ENCODE measurements around the gene BRWD1. TPM values are rescaled to one million over a fixed set of nuclear protein-coding genes. Genes with fewer than 3 reads are reported as not detected.

Gene BRWD1
- total and polyA plus RNA-seq, 12 donors = 8.5 to 38.8 (median 34.1) TPM

GRCh38 chr21:39348040-39348354 is 34.6 kb upstream of the BRWD1 start:
- H3K27ac ChIP-seq = peak overlapping the region; percentile 83 to 99 (median 93)
- peaks cover 0 to 40% (median 15%) of the 10 kb centered on the region in 9 donors for H3K36me3 ChIP-seq
- WGBS, 2 donors = 1 to 2% methylated on average over 11 of the region's 11 CpGs
- TF ChIP-seq CTCF (IDR thresholded peaks at IDR 0.05) = no peak
- peak overlapping the region; percentile 53 to 90 (median 80) for H3K4me3 ChIP-seq
- H3K27me3 ChIP-seq = no peaks in the 10 kb centered on the region
- peaks cover 2 to 44% (median 32%) of the 10 kb centered on the region in 9 donors for H3K4me1 ChIP-seq
- peaks cover 0 to under 1% (median 0%) of the 10 kb centered on the region in 11 donors for H3K9me3 ChIP-seq
- intact Hi-C loops (cut with DNase I) = loop anchor here in 8 of 10 donors (2.0 to 5.0 kb wide), 7 partner anchors 33 to 41 kb away; partner anchors contain the start of gene BRWD1 (in 4 of the 8)
- ATAC-seq (peak in 1 of 8 donors; percentile 15), DNase-seq (no peak)

GRCh38 chr21:39347537-39347936 is 34.1 kb upstream of the BRWD1 start:
- H3K27me3 ChIP-seq = no peaks in the 10 kb centered on the region
- no peak for ATAC-seq

GRCh38 chr21:39346671-39347331 is 33.4 kb upstream of the BRWD1 start:
- Histone ChIP-seq H3K36me3 (peaks cover 0 to 51% (median 20%) of the 10 kb centered on the region in 9 donors), H3K27me3 (no peaks in the 10 kb centered on the region), H3K4me1 (peaks cover 2 to 44% (median 32%) of the 10 kb centered on the region in 9 donors), H3K27ac (peak overlapping the region in 4 of 10 donors; percentile 1 to 97 (median 50)), H3K9me3 (no peaks in the 10 kb centered on the region), H3K4me3 (peak overlapping the region in 5 of 10 donors; percentile 64 to 88 (median 79))
- WGBS, 2 donors = 42 to 50% methylated on average over 7 of the region's 7 CpGs
- intact Hi-C loops (cut with DNase I) = loop anchor here in 5 of 10 donors (2.0 to 5.0 kb wide), 4 partner anchors 34 to 42 kb away; partner anchors contain the start of gene BRWD1 (in 1 of the 5)
- ATAC-seq (no peak), DNase-seq (no peak)
- TF ChIP-seq CTCF (IDR thresholded peaks at IDR 0.05) = no peak

More at GRCh38 chr21:39347537-39347936, 34.1 kb upstream of the BRWD1 start:
- intact Hi-C loops (cut with DNase I) = loop anchor here in 5 of 10 donors (2.0 to 5.0 kb wide), 4 partner anchors 35 to 41 kb away; partner anchors contain the start of gene BRWD1 (in 1 of the 5)
- Histone ChIP-seq H3K27ac (peak overlapping the region in 8 of 10 donors; percentile 6 to 97 (median 93)), H3K36me3 (peaks cover 0 to 44% (median 16%) of the 10 kb centered on the region in 9 donors), H3K4me1 (peaks cover 2 to 44% (median 32%) of the 10 kb centered on the region in 9 donors), H3K4me3 (peak overlapping the region; percentile 53 to 90 (median 80)), H3K9me3 (no peaks in the 10 kb centered on the region)
- WGBS, 2 donors = 8 to 13% methylated on average over 10 of the region's 10 CpGs
- DNase-seq = no peak
- TF ChIP-seq CTCF (IDR thresholded peaks at IDR 0.05) = no peak

- Histone ChIP-seq H3K36me3 (peaks cover 0 to 57% (median 26%) of the 10 kb centered on the region in 9 donors), H3K4me1 (peaks cover 2 to 44% (median 32%) of the 10 kb centered on the region in 9 donors), H3K4me3 (peak overlapping the region in 1 of 10 donors; percentile 64), H3K9me3 (no peaks in the 10 kb centered on the region), H3K27ac (peak overlapping the region in 2 of 10 donors; percentile 1 to 6), H3K27me3 (no peaks in the 10 kb centered on the region)
- TF ChIP-seq CTCF (IDR thresholded peaks at IDR 0.05) = no peak
- WGBS, 2 donors = 38 to 42% methylated on average over 3 of the region's 3 CpGs
- intact Hi-C loops (cut with DNase I) = loop anchor here in 5 of 10 donors (2.0 to 5.0 kb wide), 4 partner anchors 34 to 43 kb away; partner anchors contain the start of gene BRWD1 (in 1 of the 5)
- ATAC-seq (no peak), DNase-seq (no peak)
These were observed 32.8 kb upstream of the BRWD1 start for GRCh38 chr21:39346206-39346605.
